Iris pigment epithelial cell (primary cell): ENCODE data around the gene B9D2.
"Not testable (repeated sequence)": the region's sequence is repeated elsewhere in the genome, so short reads cannot be mapped to it uniquely, and the experiment has no call there.

Experiments
- DNase-seq: peaks from one replicate; pipeline ENCODE4 v3.0.0-alpha.2; 2011; ENCODE audit warnings: low read depth

B9D2 gene

GRCh38 chr19:41363753-41364523 is at the start of gene B9D2:
Gene B9D2, minus strand, starts transcription at chr19:41364149. Its CDS starts 630 bp downstream, at chr19:41363519.
- peak; percentile 98 for DNase-seq

DNA sequence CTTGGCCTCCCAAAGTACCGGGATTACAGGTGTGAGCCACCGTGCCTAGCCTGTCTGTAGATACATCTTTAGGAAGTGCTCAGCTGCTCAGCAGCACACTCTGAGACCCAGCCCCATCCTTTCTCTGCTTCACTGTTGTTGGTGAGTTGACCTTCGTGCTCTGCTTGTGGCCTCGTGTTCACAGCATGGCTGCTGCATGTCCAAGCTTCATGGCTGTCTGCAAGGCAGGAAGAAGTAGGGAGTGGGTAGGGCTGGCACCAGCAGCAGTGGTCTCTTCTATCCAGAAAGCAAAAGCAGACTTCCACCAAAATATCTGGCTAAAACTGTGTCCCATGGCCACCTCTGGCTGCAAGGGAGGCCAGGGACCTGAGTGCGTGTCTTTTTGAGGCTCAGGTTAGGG is 49.0 kb upstream of the B9D2 start:
- DNase-seq = no peak

- DNase-seq = no peak
Measured at GRCh38 chr19:41411968-41412265, 48.0 kb upstream of the B9D2 start.

DNA sequence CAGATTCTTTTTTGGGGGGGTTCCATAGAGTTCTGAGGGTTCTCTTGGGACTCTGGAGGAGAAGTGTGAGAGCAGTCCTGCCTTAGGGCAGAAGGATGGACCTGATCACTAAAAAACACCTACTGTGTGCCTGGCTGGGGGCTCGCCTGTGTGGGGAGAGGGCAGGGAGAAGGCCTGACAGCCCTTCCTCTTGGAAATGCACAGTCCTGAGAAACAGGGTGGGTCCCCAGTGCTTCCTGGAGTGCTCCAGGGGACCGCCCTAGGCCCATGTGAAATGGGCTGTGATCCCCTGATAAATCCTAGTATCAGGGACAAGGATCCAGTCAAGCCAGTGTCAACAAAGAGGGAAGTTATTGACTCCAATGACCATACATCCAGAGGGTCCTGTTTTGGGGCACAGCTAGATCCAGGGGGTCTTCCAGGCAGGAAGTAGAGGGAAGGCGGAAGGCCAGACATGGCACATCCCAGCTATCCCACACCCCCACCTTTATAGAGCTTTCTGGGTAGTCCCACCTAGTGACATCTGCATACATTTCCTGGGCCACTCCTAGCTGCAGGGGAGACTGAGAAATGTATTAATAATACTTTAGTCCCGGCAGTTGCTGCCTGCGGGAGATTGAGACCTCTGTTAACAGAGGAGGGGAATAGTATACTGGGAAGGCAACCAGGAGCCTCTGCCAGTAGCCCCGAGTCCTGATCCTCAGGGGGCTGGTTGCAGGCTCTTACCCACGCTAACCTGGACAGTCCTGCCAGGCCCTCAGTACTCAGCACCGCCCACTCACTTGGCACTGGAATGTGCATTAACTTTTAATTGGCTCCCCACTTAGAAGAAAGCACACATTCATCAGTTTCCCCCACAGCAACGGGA is 47.4 kb upstream of the B9D2 start:
- DNase-seq = no peak

GRCh38 chr19:41410336-41411054 is 46.5 kb upstream of the B9D2 start:
- no peak for DNase-seq

DNA sequence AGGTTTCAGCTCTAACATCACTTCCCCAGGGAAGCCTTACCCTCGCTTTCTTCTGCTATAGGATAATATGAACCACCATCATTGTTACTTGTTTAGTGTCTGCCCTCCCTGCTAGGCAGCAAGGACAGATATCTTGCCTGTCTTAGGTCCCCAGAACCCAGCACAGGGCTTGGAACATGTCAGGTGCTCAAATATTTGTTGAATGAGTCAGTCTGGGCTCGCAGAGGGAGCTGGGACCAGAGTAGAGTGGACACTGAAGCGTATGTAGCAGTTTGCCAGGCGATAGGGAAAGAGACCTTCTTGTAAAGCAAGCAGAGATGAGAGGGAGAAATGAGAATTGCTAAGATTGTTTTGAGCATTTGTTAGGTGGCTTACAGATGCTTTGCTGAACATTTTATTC is 45.3 kb upstream of the B9D2 start:
- DNase-seq = peak; percentile 61

- DNase-seq = not testable (repeated sequence)
Measured at GRCh38 chr19:41408846-41409245, 44.9 kb upstream of the B9D2 start.

DNA sequence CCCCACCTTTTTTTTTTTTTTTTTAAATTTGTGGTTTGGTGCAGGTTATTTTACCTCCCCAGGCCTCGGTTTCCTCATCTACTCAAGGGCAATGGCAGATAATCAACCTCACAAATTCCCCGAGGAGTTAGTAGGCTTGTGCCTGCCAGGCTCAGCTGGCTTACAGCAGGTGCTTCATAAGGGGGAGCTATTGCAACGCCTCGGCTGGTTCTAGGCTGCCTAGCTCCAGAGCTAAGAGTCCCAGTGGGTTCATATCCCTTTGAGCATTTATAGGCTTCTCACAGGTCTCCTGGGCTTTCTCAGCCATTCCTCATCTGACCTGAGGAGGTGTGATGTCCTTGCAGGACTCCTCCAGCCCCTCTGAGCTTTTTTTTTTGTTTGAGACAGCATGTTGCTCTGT is 44.3 kb upstream of the B9D2 start:
- DNase-seq = no peak

- DNase-seq = peak; percentile 35
Measured at GRCh38 chr19:41407271-41407670, 43.3 kb upstream of the B9D2 start.

DNA sequence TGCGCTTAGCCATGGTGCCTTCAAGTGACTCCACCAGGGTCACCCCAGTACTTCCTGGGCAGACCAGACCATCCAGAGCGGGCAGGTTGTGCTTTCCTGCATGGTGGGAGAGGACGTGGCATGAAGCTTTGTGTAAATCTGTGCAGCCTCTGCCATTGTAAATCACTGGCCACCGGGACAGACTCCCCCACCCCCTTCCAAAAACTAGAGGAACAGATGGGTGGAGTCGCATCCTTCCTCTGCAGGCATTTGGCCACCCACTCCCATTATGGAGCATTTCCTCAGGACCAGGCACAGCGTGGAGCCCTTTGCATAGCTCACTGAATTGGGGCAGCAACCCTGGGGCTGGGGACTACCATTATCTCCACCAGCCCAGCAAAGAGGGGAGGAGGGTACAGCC is 41.8 kb upstream of the B9D2 start:
- no peak for DNase-seq

GRCh38 chr19:41403181-41403970 is 39.4 kb upstream of the B9D2 start:
- DNase-seq = no peak

- DNase-seq = no peak
Measured at GRCh38 chr19:41402010-41402409, 38.1 kb upstream of the B9D2 start.

GRCh38 chr19:41401483-41401882 is 37.5 kb upstream of the B9D2 start:
- no peak for DNase-seq

GRCh38 chr19:41399525-41399924 is 35.6 kb upstream of the B9D2 start:
- no peak for DNase-seq

DNA sequence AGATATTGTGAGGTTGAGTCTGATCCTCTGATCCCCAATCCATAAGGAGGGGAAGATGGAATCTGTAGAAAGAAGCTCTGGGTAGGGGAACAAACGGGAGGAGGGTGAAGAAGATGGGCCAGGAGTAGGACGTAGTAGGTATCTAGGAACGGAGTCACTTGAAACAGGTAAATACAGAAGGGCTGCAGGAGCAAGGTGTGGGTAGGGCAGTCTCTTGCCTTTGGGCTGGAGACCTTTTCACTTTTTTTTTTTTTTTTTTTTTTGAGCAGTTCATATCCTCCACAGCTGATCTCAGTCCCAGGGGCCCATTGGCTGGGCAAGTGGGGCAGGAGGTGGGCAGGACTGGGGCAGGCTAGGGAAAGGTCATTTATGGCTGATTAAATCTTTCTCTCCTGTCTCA is 35.1 kb upstream of the B9D2 start:
- DNase-seq = no peak

DNA sequence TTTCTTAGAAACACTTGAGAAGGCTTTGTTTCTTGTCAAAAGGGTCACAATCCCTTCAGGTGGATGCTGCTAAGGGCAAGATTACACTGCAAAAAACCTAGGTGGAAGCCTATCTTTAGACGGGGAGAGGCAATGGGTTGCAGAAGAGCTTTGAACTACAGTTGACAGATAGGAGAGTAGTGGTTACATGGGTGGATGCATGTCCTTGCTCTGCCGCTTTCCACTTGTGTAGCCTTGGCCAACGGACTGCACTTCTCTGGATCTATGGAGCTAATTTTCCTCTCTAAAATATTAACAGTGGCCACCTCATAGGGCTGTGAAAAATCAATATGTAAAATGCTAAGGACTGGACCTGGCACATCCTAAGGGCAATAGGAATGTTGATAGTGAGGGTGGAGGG is 34.6 kb upstream of the B9D2 start:
- no peak for DNase-seq

DNA sequence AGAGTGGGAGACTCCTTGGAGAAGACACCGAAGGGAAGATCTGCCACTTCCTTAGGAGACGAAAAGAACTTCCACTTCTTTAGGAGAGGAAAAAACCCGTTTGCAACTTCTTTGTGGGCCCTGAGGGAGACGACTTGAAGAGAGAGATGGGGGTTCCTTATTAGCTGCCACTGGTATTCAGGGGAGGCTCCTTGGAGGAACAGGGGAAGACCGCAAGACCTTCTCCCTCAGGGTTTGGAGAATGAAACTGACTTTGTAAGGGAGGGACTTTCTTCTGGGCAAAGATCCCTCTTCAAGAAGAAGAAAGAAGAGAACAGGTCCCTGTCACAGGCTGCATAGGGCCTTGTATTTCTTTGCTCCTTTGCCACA is 34.1 kb upstream of the B9D2 start:
- no peak for DNase-seq

GRCh38 chr19:41397086-41398049 is 33.4 kb upstream of the B9D2 start, which contains the start of the genes BCKDHA and EXOSC5:
Gene BCKDHA, plus strand, starts transcription at chr19:41397818. Its CDS starts 10 bp downstream, at chr19:41397828.
Gene EXOSC5, minus strand, starts transcription at chr19:41397359. Its CDS starts 31 bp downstream, at chr19:41397328.
- peak; percentile 99 for DNase-seq

DNA sequence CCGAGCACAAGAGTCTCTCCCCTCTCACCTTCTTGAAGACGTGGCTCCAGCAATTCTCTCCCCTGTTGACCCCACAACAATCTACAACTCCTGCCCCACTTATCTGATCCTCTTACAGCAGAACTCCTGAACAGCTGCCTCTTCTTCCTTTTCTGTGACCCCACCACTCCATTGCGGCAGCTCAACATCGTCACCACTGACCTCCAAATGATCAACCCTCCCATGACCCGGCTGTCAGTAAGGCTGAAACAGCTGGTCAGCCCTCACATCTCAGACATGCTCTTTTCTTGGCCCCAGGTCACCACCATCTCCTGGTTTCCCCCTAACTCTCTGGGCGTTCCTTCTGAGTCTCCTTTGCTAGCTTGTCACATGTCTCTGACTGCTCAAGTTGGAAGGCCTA is 31.4 kb upstream of the B9D2 start:
- no peak for DNase-seq

- DNase-seq = no peak
Measured at GRCh38 chr19:41392775-41393174, 28.8 kb upstream of the B9D2 start.

DNA sequence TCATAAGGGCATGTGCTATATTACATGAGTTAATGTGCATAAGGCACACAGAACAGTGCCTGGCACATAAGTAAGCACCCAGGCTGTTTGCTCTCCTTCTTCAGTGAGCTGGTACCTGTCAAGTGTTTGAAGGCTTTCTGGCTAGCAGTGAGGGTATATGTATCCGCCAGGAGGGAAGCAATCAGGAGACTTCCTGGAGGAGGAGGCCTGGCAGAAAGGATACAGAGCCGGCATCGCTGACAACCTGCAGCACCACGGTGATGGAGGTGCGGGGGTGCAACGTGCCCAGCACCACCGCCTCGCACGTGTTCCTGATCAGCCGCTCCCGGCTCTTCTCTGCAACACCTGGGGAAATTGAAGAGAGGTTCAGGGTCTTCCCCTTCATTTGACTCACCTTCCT is 27.7 kb upstream of the B9D2 start:
- DNase-seq = no peak
